ENCODE measurements around the gene TMSB10.

The TMSB10 gene

DNA sequence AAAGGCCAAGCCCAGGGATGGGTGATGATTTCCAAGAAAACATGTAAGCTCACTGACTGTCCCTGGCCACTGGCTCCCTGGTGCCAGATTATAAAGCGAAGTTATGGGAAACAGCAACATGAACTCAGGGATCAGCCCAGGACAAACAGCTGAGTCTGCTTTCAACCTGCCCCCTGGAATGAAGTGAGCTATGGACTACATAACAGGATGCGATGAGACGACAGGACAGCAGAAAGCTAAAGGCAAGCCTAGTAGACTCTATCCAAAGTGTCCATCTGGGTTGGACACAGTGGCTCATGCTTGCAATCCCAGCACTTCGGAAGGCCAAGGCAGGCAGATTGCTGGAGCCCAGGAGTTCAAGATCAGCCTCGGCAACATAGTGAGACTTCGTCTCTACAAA lies 48.9 kb downstream of the TMSB10 start:
- TF ChIP-seq, protein P1, sequence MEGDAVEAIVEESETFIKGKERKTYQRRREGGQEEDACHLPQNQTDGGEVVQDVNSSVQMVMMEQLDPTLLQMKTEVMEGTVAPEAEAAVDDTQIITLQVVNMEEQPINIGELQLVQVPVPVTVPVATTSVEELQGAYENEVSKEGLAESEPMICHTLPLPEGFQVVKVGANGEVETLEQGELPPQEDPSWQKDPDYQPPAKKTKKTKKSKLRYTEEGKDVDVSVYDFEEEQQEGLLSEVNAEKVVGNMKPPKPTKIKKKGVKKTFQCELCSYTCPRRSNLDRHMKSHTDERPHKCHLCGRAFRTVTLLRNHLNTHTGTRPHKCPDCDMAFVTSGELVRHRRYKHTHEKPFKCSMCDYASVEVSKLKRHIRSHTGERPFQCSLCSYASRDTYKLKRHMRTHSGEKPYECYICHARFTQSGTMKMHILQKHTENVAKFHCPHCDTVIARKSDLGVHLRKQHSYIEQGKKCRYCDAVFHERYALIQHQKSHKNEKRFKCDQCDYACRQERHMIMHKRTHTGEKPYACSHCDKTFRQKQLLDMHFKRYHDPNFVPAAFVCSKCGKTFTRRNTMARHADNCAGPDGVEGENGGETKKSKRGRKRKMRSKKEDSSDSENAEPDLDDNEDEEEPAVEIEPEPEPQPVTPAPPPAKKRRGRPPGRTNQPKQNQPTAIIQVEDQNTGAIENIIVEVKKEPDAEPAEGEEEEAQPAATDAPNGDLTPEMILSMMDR (IDR thresholded peaks at IDR 0.05; ENCODE audit: insufficient read depth, low read length, poor library complexity, severe bottlenecking): no peak
- Histone ChIP-seq H3K27me3 (replicated peaks; ENCODE audit: control insufficient read depth, insufficient read depth, low read length) (no peaks in the 10 kb centered on the region), H3K36me3 (ENCODE audit: control insufficient read depth, insufficient read depth, low read length) (peaks cover 2% of the 10 kb centered on the region), H3K4me3 (replicated peaks; ENCODE audit: low read depth, low read length) (no peak overlapping the region)
- DNase-seq (ENCODE audit: extremely low read depth, insufficient read length): no peak

Measured in GM06990 (cell line).